HepG2 (cell line): ENCODE results near the gene CHKB. TPM values are rescaled to one million over a fixed set of nuclear protein-coding genes. Genes with fewer than 3 reads are reported as not detected.

Experiments
- ARNTL ChIP-seq: sonication (generic); formaldehyde crosslinking; IDR thresholded peaks from 2 replicates; pipeline ENCODE4 v1.4.0; 2020; ENCODE audit warnings: mild to moderate bottlenecking, missing genetic modification reagents
- ATF7-NPFF ChIP-seq: sonication (generic); formaldehyde crosslinking; IDR thresholded peaks from 2 replicates; pipeline ENCODE4 v1.8.1; 2023; ENCODE audit warnings: mild to moderate bottlenecking, low read depth, missing genetic modification reagents, moderate library complexity
- ELF3 ChIP-seq: IDR thresholded peaks from 2 replicates; pipeline ENCODE4 v1.6.1; 2016; ENCODE audit warnings: missing genetic modification reagents, missing compliant biosample characterization
- HMG20B ChIP-seq: conservative IDR thresholded peaks from 2 replicates; pipeline ENCODE4 v1.6.1; 2016; ENCODE audit warnings: missing genetic modification reagents, missing compliant biosample characterization
- HOXD1 ChIP-seq: sonication (generic); formaldehyde crosslinking; IDR thresholded peaks from 2 replicates; pipeline ENCODE4 v1.5.0; 2020; ENCODE audit warnings: missing genetic modification reagents
- JDP2 ChIP-seq: sonication (generic); formaldehyde crosslinking; IDR thresholded peaks from 2 replicates; pipeline ENCODE4 v1.8.1; 2022; ENCODE audit warnings: missing genetic modification reagents, borderline replicate concordance
- KDM2A ChIP-seq: sonication (generic); formaldehyde crosslinking; IDR thresholded peaks from 2 replicates; pipeline ENCODE4 v1.4.0; 2020; ENCODE audit warnings: low read depth, missing genetic modification reagents, borderline replicate concordance
- MIER3 ChIP-seq: IDR thresholded peaks from 2 replicates; pipeline ENCODE4 v1.6.1; 2016; ENCODE audit warnings: missing compliant biosample characterization, borderline replicate concordance
- MLLT10 ChIP-seq: sonication (generic); formaldehyde crosslinking; IDR thresholded peaks from 2 replicates; pipeline ENCODE4 v1.4.0; 2020; ENCODE audit warnings: missing genetic modification reagents
- MZF1 ChIP-seq: sonication (generic); formaldehyde crosslinking; IDR thresholded peaks from 2 replicates; pipeline ENCODE4 v1.8.1; 2023; ENCODE audit warnings: mild to moderate bottlenecking, missing genetic modification reagents, borderline replicate concordance
- PHF8 ChIP-seq: sonication (generic); formaldehyde crosslinking; IDR thresholded peaks from 2 replicates; pipeline ENCODE4 v1.5.0; 2020; ENCODE audit warnings: missing genetic modification reagents
- POLR2AphosphoS2 ChIP-seq: IDR thresholded peaks from 2 replicates; pipeline ENCODE4 v1.6.1; 2011; ENCODE audit warnings: low read depth, low read length, improper control_type of control experiment
- RBFOX2 ChIP-seq: fragments of 200-400 bp; formaldehyde crosslinking; IDR thresholded peaks from 2 replicates; pipeline ENCODE4 v1.6.1; 2017; ENCODE audit warnings: low read depth, mild to moderate bottlenecking, low read length
- SIN3A ChIP-seq: IDR thresholded peaks from 2 replicates; pipeline ENCODE4 v1.6.1; 2011; ENCODE audit warnings: low read depth, mild to moderate bottlenecking, control low read depth, low read length, borderline replicate concordance
- SMAD9 ChIP-seq: sonication (generic); formaldehyde crosslinking; IDR thresholded peaks from 2 replicates; pipeline ENCODE4 v1.5.1; 2020; ENCODE audit warnings: mild to moderate bottlenecking, missing genetic modification reagents
- TEF ChIP-seq: sonication (generic); formaldehyde crosslinking; IDR thresholded peaks from 2 replicates; pipeline ENCODE4 v1.5.0; 2020; ENCODE audit warnings: missing genetic modification reagents
- TFDP1 ChIP-seq: IDR thresholded peaks from 2 replicates; pipeline ENCODE4 v1.6.1; 2016; ENCODE audit warnings: missing compliant biosample characterization, missing genetic modification reagents, borderline replicate concordance
- TGIF2 ChIP-seq: IDR thresholded peaks from 2 replicates; pipeline ENCODE4 v1.6.1; 2016; ENCODE audit warnings: control low read depth, missing compliant biosample characterization
- ZBTB20 ChIP-seq: sonication (generic); formaldehyde crosslinking; IDR thresholded peaks from 2 replicates; pipeline ENCODE4 v1.8.1; 2023; ENCODE audit warnings: missing genetic modification reagents, low read depth, mild to moderate bottlenecking, borderline replicate concordance
- ZNF337 ChIP-seq: sonication (generic); formaldehyde crosslinking; IDR thresholded peaks from 2 replicates; pipeline ENCODE4 v1.5.1; 2020; ENCODE audit warnings: missing genetic modification reagents, low read depth, mild to moderate bottlenecking, borderline replicate concordance
- ZNF350 ChIP-seq: sonication (generic); formaldehyde crosslinking; IDR thresholded peaks from 2 replicates; pipeline ENCODE4 v1.4.0; 2020; ENCODE audit warnings: mild to moderate bottlenecking, low read depth, missing genetic modification reagents, borderline replicate concordance
- polyA plus RNA-seq, 8 experiments: library from polyadenylated mRNA; depleted of rRNA in 3 of 8; stranded (reverse) in 7 of 8; unstranded in 1 of 8; fragments of >200 nt; fragmentation: Illumina TruSeq in 4 of 8; extraction: Trizol in 4 of 8; gene quantifications; 2 replicates each; pipeline versions ENCODE4 v1.2.1 to v1.2.3, GENCODE V29; 2011 to 2016; ENCODE audit warnings: low read depth in 4 of 8, missing spikeins in 1 of 8, mixed read lengths in 1 of 8; ENCODE audit not compliant: insufficient read depth in 1 of 8
- total RNA-seq, 5 experiments: library from RNA; depleted of rRNA; stranded (reverse); fragments of >200 nt; fragmentation: Illumina TruSeq; extraction: Trizol; gene quantifications; 2 replicates each; pipeline ENCODE4 v1.2.3, GENCODE V29; 2016; ENCODE audit warnings: low read depth in 1 of 5
- TF ChIP-seq, protein P1 (sequence below): sonication (generic); formaldehyde crosslinking; conservative IDR thresholded peaks from 2 replicates; pipeline ENCODE4 v1.4.0; 2020; ENCODE audit warnings: missing genetic modification reagents

CHKB gene
- total and polyA plus RNA-seq, 2 of the 13 experiments (the other 11 are each of a cell fraction or from before 2014, with no cell fraction given) = 24.5 to 42.7 TPM

DNA sequence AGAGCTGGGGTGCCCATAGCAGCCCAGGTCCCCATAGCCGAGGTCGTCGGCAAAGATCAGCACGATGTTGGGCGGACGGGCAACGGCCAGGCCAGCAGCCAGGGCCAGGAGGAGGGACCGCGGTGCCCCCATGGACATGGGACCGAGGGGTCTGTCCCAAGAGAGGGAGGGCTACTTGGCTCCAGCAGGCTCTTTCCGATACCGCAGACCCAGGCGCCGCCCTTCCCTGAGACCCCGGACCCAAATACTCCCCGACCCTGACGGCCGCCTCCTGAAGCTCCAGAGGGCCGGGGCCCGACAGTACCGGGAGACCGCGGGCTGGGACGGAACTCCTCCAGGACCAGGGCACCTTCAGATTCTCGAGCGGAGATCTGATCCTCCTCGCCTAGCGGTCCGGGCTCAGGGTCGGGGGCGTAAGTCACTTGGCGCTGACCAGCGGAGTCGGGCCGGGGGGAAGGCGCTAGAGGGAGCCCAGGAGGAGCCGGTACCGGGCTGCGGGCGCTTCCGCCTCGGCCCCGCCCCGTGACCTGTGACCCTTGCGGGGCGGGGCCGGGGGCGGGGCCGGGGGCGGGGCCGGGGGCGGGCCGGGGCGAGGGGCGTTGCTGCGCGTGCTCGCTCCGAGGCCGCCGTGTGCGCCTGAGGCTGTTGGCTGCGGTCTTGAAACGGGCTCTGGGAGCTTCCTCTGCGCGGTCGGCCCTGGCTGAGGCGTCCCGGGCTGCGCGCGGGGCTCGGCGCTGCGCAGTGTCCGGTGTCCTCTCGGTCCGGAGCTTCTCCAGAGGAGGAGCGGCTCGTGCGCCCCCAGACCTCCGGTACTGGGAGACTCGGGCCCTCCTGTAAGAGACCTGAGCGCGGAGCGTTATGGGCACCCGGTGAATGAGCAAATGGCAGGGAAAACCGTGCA lies 45.2 kb upstream of the CHKB start, which contains the start of gene ARSA (continued):
- TF ChIP-seq JDP2 (no peak), MLLT10 (CRISPR knock-in tag) (no peak), ELF3 (CRISPR knock-in tag) (peak; percentile 38; the same call in 1 of the 2 replicates), ZNF350 (CRISPR knock-in tag) (peak; percentile 76), ZBTB20 (CRISPR knock-in tag) (peak; percentile 37; the same call in 1 of the 2 replicates), ATF7-NPFF (CRISPR knock-in tag) (0 out of 2 replicates have a peak, but pooled peaks have one; percentile 48), PHF8 (peak; percentile 77), POLR2AphosphoS2 (no peak), TGIF2 (CRISPR knock-in tag) (0 out of 2 replicates have a peak, but pooled peaks have one; percentile 44), SMAD9 (CRISPR knock-in tag) (no peak), MZF1 (CRISPR knock-in tag) (0 out of 2 replicates have a peak, but pooled peaks have one; percentile 59), KDM2A (CRISPR knock-in tag) (peak; percentile 56; the same call in 1 of the 2 replicates), RBFOX2 (peak; percentile 82), MIER3 (CRISPR knock-in tag) (no peak), TFDP1 (CRISPR knock-in tag) (peak; percentile 43; the same call in 1 of the 2 replicates), SIN3A (peak; percentile 65; the same call in 1 of the 2 replicates), HMG20B (CRISPR knock-in tag) (no peak), ARNTL (CRISPR knock-in tag) (0 out of 2 replicates have a peak, but pooled peaks have one; percentile 11), TEF (CRISPR knock-in tag) (0 out of 2 replicates have a peak, but pooled peaks have one; percentile 29), HOXD1 (CRISPR knock-in tag) (no peak), ZNF337 (0 out of 2 replicates have a peak, but pooled peaks have one; percentile 29)
- TF ChIP-seq, protein P1, sequence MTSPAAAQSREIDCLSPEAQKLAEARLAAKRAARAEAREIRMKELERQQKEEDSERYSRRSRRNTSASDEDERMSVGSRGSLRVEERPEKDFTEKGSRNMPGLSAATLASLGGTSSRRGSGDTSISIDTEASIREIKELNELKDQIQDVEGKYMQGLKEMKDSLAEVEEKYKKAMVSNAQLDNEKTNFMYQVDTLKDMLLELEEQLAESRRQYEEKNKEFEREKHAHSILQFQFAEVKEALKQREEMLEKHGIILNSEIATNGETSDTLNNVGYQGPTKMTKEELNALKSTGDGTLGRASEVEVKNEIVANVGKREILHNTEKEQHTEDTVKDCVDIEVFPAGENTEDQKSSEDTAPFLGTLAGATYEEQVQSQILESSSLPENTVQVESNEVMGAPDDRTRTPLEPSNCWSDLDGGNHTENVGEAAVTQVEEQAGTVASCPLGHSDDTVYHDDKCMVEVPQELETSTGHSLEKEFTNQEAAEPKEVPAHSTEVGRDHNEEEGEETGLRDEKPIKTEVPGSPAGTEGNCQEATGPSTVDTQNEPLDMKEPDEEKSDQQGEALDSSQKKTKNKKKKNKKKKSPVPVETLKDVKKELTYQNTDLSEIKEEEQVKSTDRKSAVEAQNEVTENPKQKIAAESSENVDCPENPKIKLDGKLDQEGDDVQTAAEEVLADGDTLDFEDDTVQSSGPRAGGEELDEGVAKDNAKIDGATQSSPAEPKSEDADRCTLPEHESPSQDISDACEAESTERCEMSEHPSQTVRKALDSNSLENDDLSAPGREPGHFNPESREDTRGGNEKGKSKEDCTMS = no peak
